ENCODE results near the gene PSMB3. TPM values are rescaled to one million over a fixed set of nuclear protein-coding genes. Genes with fewer than 3 reads are reported as not detected.

Gene PSMB3
- total and polyA plus RNA-seq, 9 of the 15 experiments (the other 6 are each of a cell fraction or from before 2014, with no cell fraction given) = 460 to 2,775 (median 574) TPM

GRCh38 chr17:38704606-38705522, 47.7 kb upstream of the PSMB3 start, which contains the start of gene MLLT6 (continued):
- TF ChIP-seq MTA2 (IDR thresholded peaks at IDR 0.05; ENCODE audit: low read depth) = no peak
- no peak for TF ChIP-seq E2F5 (CRISPR knock-in tag; IDR thresholded peaks at IDR 0.05)
- no peak for TF ChIP-seq SAP30 (IDR thresholded peaks at IDR 0.05; ENCODE audit: borderline replicate concordance, insufficient read depth, low read depth, low read length, poor library complexity, severe bottlenecking)
- TF ChIP-seq REST (IDR thresholded peaks at IDR 0.05; ENCODE audit: borderline replicate concordance) = no peak
- no peak for TF ChIP-seq REST (CRISPR knock-in tag; IDR thresholded peaks at IDR 0.05; ENCODE audit: low read depth)
- TF ChIP-seq POLR2AphosphoS2 (IDR thresholded peaks at IDR 0.05; ENCODE audit: low read length) = no peak
- TF ChIP-seq PHB2 (IDR thresholded peaks at IDR 0.05; ENCODE audit: low read depth) = no peak

All from K562 (cell line).